HG03139 (cell line): Measurements from ENCODE around the gene ATP11A.
"Not testable (repeated sequence)": the region's sequence is repeated elsewhere in the genome, so short reads cannot be mapped to it uniquely, and the experiment has no call there.

Experiments used
- ATAC-seq: cut with Tn5 transposase; IDR thresholded peaks from one replicate; pipeline ENCODE4 v1.9.1; 2021; ENCODE audit not compliant: unreplicated experiment

The ATP11A gene

GRCh38 chr13:112852392-112852791 is 162.6 kb downstream of the ATP11A start:
- no peak for ATAC-seq

GRCh38 chr13:112852808-112853207 is 163.0 kb downstream of the ATP11A start:
- no peak for ATAC-seq

- no peak for ATAC-seq
Measured at GRCh38 chr13:112854321-112854720, 164.5 kb downstream of the ATP11A start.

GRCh38 chr13:112855859-112856258 is 166.0 kb downstream of the ATP11A start:
- ATAC-seq: no peak

GRCh38 chr13:112857914-112858490 is 168.2 kb downstream of the ATP11A start:
- no peak for ATAC-seq

- no peak for ATAC-seq
Measured at GRCh38 chr13:112859128-112859816, 169.4 kb downstream of the ATP11A start.

- ATAC-seq: peak; percentile 79
Measured at GRCh38 chr13:112859817-112860190, 170.0 kb downstream of the ATP11A start.

GRCh38 chr13:112861876-112862615 is 172.2 kb downstream of the ATP11A start:
- no peak for ATAC-seq

GRCh38 chr13:112863356-112863755 is 173.5 kb downstream of the ATP11A start:
- not testable (repeated sequence) for ATAC-seq

- ATAC-seq: not testable (repeated sequence)
Measured at GRCh38 chr13:112865478-112865877, 175.6 kb downstream of the ATP11A start.

- no peak for ATAC-seq
Measured at GRCh38 chr13:112867301-112867711, 177.5 kb downstream of the ATP11A start.

- ATAC-seq: no peak
Measured at GRCh38 chr13:112868308-112868707, 178.5 kb downstream of the ATP11A start.

- no peak for ATAC-seq
Measured at GRCh38 chr13:112869202-112870050, 179.6 kb downstream of the ATP11A start.

- ATAC-seq: no peak
Measured at GRCh38 chr13:112870051-112870331, 180.2 kb downstream of the ATP11A start.

GRCh38 chr13:112870737-112871287 is 181.0 kb downstream of the ATP11A start:
- ATAC-seq: no peak

- no peak for ATAC-seq
Measured at GRCh38 chr13:112871742-112872141, 181.9 kb downstream of the ATP11A start.

GRCh38 chr13:112872657-112873631 is 183.1 kb downstream of the ATP11A start:
- ATAC-seq: peak; percentile 38

- ATAC-seq: peak; percentile 80
Measured at GRCh38 chr13:112873851-112874750, 184.3 kb downstream of the ATP11A start.

- ATAC-seq: no peak
Measured at GRCh38 chr13:112874751-112875300, 185.0 kb downstream of the ATP11A start.
